ENCODE measurements around the gene NAT10.

- TF ChIP-seq POLR2AphosphoS5 (IDR thresholded peaks at IDR 0.05; ENCODE audit: borderline replicate concordance, low read depth, low read length): no peak
- no peak for TF ChIP-seq EZH2 (IDR thresholded peaks at IDR 0.05)
- no peak for TF ChIP-seq FOXP2 (optimal IDR thresholded peaks at IDR 0.05; ENCODE audit: control extremely low read depth, extremely low read length, insufficient read depth)
These were observed 43.8 kb downstream of the NAT10 start for GRCh38 chr11:34149274-34149673.

Data from SK-N-MC (cell line).